ENCODE results near the gene HPS6.

- TF ChIP-seq, protein P1, sequence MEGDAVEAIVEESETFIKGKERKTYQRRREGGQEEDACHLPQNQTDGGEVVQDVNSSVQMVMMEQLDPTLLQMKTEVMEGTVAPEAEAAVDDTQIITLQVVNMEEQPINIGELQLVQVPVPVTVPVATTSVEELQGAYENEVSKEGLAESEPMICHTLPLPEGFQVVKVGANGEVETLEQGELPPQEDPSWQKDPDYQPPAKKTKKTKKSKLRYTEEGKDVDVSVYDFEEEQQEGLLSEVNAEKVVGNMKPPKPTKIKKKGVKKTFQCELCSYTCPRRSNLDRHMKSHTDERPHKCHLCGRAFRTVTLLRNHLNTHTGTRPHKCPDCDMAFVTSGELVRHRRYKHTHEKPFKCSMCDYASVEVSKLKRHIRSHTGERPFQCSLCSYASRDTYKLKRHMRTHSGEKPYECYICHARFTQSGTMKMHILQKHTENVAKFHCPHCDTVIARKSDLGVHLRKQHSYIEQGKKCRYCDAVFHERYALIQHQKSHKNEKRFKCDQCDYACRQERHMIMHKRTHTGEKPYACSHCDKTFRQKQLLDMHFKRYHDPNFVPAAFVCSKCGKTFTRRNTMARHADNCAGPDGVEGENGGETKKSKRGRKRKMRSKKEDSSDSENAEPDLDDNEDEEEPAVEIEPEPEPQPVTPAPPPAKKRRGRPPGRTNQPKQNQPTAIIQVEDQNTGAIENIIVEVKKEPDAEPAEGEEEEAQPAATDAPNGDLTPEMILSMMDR (IDR thresholded peaks at IDR 0.05), result no peak
- no peak for TF ChIP-seq NFE2L1 (CRISPR knock-in tag; IDR thresholded peaks at IDR 0.05)
- TF ChIP-seq TEAD4 (CRISPR knock-in tag; IDR thresholded peaks at IDR 0.05), result no peak
- TF ChIP-seq ETV6 (CRISPR knock-in tag; IDR thresholded peaks at IDR 0.05), result no peak
- no peak for TF ChIP-seq ZNF423 (CRISPR knock-in tag; IDR thresholded peaks at IDR 0.05)
- TF ChIP-seq CBFB (CRISPR knock-in tag; IDR thresholded peaks at IDR 0.05; ENCODE audit: low read depth), result no peak
- no peak for TF ChIP-seq STAT6 (CRISPR knock-in tag; conservative IDR thresholded peaks at IDR 0.05; ENCODE audit: low read depth)
- TF ChIP-seq NFYB (CRISPR knock-in tag; conservative IDR thresholded peaks at IDR 0.05; ENCODE audit: low read depth), result no peak
- TF ChIP-seq E2F1 (CRISPR knock-in tag; IDR thresholded peaks at IDR 0.05), result no peak
- TF ChIP-seq, protein P2, sequence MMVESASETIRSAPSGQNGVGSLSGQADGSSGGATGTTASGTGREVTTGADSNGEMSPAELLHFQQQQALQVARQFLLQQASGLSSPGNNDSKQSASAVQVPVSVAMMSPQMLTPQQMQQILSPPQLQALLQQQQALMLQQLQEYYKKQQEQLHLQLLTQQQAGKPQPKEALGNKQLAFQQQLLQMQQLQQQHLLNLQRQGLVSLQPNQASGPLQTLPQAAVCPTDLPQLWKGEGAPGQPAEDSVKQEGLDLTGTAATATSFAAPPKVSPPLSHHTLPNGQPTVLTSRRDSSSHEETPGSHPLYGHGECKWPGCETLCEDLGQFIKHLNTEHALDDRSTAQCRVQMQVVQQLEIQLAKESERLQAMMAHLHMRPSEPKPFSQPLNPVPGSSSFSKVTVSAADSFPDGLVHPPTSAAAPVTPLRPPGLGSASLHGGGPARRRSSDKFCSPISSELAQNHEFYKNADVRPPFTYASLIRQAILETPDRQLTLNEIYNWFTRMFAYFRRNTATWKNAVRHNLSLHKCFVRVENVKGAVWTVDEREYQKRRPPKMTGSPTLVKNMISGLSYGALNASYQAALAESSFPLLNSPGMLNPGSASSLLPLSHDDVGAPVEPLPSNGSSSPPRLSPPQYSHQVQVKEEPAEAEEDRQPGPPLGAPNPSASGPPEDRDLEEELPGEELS (CRISPR knock-in tag; IDR thresholded peaks at IDR 0.05), result no peak
- TF ChIP-seq NR3C1 (CRISPR knock-in tag; conservative IDR thresholded peaks at IDR 0.05; ENCODE audit: low read depth), result no peak
- TF ChIP-seq, protein P3, sequence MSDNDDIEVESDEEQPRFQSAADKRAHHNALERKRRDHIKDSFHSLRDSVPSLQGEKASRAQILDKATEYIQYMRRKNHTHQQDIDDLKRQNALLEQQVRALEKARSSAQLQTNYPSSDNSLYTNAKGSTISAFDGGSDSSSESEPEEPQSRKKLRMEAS (CRISPR knock-in tag; IDR thresholded peaks at IDR 0.05), result no peak
- TF ChIP-seq ATF3 (CRISPR knock-in tag; conservative IDR thresholded peaks at IDR 0.05), result no peak
Measured at GRCh38 chr10:102111276-102111675, 46.1 kb downstream of the HPS6 start.

Data from WTC11 (cell line).